22Rv1 (cell line): ENCODE measurements around the gene SENP8.

Experiments used
- H3K27ac ChIP-seq: fragments of 450-650 bp; 2 replicates; pipeline ENCODE4 v1.5.1; 2017
- ZFX ChIP-seq: fragments of 450-650 bp; IDR thresholded peaks from 2 replicates; pipeline ENCODE4 v1.6.1; 2017; ENCODE audit warnings: antibody characterized with exemption, borderline replicate concordance
- TF ChIP-seq, protein P1 (sequence below): fragments of 450-650 bp; IDR thresholded peaks from 2 replicates; pipeline ENCODE4 v1.5.1; 2017; ENCODE audit warnings: mild to moderate bottlenecking

The SENP8 gene

GRCh38 chr15:72146221-72146620, 28.0 kb downstream of the SENP8 start:
- H3K27ac ChIP-seq = no peak overlapping the region
- TF ChIP-seq, protein P1, sequence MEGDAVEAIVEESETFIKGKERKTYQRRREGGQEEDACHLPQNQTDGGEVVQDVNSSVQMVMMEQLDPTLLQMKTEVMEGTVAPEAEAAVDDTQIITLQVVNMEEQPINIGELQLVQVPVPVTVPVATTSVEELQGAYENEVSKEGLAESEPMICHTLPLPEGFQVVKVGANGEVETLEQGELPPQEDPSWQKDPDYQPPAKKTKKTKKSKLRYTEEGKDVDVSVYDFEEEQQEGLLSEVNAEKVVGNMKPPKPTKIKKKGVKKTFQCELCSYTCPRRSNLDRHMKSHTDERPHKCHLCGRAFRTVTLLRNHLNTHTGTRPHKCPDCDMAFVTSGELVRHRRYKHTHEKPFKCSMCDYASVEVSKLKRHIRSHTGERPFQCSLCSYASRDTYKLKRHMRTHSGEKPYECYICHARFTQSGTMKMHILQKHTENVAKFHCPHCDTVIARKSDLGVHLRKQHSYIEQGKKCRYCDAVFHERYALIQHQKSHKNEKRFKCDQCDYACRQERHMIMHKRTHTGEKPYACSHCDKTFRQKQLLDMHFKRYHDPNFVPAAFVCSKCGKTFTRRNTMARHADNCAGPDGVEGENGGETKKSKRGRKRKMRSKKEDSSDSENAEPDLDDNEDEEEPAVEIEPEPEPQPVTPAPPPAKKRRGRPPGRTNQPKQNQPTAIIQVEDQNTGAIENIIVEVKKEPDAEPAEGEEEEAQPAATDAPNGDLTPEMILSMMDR = no peak

GRCh38 chr15:72146934-72147333, 28.7 kb downstream of the SENP8 start:
- no peak overlapping the region for H3K27ac ChIP-seq
- TF ChIP-seq, protein P1 = no peak
- no peak for TF ChIP-seq ZFX

- no peak overlapping the region for H3K27ac ChIP-seq
- no peak for TF ChIP-seq ZFX
- TF ChIP-seq, protein P1 = no peak
These were observed 29.2 kb downstream of the SENP8 start for GRCh38 chr15:72147418-72147817.

DNA sequence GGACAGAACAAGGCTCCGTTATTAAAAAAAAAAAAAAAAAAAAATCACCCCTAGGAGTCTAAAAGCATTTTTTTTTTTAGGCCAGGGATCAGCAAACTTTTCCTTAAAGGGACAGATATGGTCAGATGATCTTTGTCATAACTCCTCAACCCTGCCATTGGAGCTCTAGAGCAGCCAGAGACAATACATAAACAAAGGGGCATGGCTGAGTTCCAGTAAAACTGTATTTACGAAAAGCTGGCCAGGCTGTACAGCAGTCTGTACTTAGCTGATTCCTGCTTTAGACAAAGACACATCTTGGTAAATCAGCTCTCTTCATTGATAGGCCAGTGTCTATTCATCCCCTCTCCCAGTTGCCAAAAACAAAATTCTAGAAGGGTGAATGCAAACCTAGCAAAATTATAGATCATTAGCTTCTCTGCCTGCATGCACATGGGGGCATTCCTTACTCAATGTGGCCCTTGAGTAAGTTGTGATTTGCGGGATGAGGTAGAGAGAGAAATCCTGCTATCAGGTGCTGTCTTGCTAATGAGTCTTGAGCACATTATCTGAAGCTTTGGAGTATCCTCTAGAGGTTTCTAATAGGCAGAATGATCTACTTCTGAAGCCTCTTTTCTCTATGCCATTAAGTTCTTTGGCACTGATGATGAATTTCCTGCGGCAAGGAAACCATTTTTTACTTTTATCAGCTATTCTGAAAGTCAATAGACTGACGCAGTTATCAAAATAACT, 35.2 kb downstream of the SENP8 start:
- TF ChIP-seq ZFX = no peak
- TF ChIP-seq, protein P1 = no peak
- no peak overlapping the region for H3K27ac ChIP-seq

GRCh38 chr15:72154316-72154715, 36.1 kb downstream of the SENP8 start:
- peak overlapping the region; percentile 83 for H3K27ac ChIP-seq
- TF ChIP-seq ZFX = no peak
- TF ChIP-seq, protein P1 = no peak

DNA sequence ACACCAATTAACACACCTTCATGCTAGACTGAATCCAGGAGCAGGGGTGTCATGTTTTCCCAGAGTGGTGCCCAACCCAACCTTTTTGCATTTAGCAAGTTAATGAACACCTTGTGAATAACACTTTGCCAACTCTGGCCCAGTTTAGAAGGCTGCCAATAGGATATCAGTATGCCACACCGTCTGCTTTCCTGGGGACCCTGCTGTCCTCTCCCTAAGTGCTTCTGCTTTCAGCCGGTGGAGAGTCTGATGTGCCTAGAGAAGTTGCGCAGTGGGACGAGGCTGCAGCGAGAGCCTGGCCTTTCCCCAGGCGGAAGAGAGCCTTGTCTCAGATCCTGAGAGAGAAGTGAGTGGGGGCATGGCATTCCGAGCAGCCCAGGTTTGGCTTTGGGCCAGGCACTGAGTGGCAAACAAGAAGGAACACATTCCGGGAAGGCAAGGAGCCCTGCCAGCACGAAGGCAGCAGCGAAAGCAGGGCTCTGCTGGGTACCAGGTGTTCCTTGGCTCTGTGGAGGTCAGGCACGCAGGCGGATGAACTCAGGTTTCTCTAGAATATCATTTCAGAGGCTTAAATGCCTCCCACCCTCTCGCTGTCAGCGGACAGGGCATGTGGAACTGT, 36.9 kb downstream of the SENP8 start:
- peak overlapping the region; percentile 83 for H3K27ac ChIP-seq
- TF ChIP-seq ZFX = no peak
- TF ChIP-seq, protein P1 = no peak
